GM18502 (cell line): ENCODE results near the gene TGM6.

Experiments used
- ATAC-seq: cut with Tn5 transposase; IDR thresholded peaks from one replicate; pipeline ENCODE4 v1.9.1; 2021; ENCODE audit warnings: mild to moderate bottlenecking; ENCODE audit not compliant: unreplicated experiment, poor library complexity

The TGM6 gene

DNA sequence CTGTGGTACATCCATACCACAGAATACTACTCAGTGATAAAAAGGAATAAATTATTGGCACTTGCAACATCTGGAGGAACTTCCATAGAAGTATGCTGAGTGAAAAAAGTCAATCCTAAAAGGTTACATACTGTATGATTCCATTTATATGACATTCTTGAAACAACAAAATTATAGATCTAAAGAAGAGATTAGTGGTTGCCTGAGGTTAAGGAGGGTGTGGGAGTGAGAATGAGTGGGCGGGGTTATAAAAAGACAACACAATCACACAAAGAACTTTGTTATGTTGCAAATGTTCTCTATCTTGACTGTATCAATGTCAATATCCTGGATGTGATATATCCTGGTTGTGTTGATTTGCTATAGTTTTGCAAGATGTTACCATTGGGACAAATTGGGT is 68.7 kb downstream of the TGM6 start:
- ATAC-seq: no peak

DNA sequence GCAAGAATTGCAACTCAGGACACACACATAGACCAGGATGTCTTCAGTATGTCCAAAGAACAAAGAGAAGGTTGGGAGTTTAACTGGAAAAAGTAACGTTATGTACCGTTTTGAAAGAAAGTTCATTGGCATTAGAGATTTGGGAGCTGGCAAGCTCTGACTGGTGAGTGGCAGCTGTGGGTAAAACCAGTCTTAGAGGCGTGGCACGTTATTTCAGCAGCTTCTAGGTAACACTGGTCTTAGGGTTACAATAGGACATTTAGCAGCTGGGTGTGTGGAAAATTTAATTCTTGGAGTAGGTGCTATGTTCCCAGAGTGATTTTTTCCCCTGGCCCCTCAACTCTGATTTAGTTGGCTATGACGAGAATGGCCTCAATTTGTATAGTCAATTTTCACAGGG is 70.7 kb downstream of the TGM6 start:
- ATAC-seq: no peak

GRCh38 chr20:2451939-2452732 is 71.4 kb downstream of the TGM6 start:
- no peak for ATAC-seq

- ATAC-seq: no peak
Measured at GRCh38 chr20:2453792-2454191, 73.1 kb downstream of the TGM6 start.

DNA sequence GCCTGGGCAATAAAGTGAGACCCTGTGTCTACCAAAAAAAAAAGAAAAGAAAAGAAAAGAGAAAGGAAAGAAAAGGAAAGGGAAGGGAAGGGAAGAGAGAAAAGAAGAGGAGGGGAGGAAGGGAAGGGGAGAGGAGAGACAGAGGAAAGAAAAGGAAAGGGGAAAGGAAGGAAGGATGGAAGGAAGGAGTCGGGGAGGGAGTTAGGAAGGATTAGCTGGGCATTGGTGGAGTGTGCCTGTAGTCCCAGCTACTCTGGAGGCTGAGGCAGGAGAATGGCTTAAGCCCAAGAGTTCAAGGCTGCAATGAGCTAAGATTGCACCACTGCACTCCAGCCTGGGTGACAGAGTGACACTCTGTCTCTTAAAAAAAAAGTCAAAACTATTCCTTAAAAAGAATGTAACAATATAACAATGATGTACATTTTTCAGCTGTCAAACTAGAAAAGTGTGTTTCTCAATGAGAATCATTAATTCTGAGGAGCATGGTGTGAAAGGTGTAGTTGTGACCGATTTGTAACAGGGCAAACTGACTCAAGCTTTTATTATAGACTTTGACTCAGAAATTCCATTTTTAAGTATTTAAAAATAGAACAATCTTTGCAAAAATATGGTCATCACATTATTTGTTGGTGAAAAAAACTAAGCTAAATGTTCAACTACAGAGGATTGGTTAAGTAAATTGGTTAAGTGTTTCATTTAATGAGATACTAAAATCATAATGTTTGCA is 75.2 kb downstream of the TGM6 start:
- no peak for ATAC-seq

GRCh38 chr20:2458919-2459499 is 78.3 kb downstream of the TGM6 start:
- no peak for ATAC-seq

DNA sequence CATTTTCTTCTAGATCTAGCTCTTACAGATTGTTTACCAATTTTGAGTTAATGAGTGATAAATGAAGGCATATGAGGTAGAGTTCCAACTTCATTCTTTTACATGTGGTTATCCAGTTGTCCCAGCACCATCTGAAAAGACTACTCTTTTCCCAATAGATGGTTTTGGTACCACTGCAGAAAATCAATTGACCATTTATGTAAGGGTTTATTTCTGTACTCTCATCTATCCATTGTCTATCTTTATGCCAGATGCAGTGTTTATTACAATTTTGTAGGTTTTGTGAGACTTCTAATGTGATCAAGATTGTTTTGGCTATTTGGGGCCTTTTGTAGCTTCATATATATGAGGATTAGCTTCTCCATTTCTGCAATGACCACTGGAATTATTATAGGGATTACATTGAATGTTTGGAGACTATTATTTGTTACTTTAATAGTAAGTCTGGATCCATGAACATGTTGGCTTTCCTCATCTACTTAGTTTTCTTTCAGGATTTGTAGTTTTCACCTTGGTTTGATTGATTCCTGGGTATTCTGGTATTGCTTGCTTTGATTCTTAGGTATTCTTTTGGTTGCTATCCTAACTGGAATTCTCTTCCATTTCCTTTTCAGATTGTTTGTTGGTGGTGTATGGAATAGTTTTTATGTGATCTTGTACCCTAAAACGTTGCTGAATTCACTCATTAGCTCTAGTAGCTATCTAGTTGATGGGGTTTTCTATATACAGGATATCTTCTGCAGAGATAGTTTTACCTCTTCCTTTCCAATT is 79.5 kb downstream of the TGM6 start:
- ATAC-seq: no peak

DNA sequence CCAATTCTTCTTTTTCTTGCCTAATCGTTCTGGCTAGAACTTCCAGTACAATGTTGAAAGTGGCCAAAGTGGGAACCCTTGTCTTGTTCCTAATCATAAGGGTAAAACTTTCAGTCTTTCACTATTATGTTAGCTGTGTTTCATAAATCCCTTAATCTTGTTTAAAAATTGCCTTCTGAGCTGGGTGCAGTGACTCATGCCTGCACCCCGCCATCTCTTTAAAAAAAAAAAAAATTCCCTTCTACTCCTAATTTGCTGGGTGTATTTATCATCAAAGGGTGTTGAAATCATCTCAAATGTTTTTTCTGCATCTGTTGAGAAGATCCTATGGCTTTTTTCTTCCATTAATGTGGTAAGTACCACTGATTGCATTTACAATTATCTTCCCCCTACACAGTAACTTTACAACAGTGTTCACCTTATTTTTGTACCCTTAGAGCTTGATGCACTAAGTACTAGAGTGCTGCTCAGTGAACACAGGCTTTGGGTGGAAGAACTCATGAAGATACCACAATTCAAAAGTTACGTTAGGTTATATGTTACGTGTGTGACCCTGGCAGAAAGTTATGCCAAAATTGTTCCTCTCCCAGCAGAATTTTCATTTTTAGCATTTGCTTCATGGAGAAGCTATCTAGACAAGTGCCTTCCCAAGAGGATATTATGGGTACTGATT is 80.2 kb downstream of the TGM6 start:
- ATAC-seq: no peak

GRCh38 chr20:2462484-2462883 is 81.8 kb downstream of the TGM6 start:
- ATAC-seq: no peak

GRCh38 chr20:2463616-2464365 is 83.1 kb downstream of the TGM6 start:
- ATAC-seq: no peak

- no peak for ATAC-seq
Measured at GRCh38 chr20:2465100-2465499, 84.4 kb downstream of the TGM6 start.

GRCh38 chr20:2467412-2467811 is 86.7 kb downstream of the TGM6 start:
- ATAC-seq: no peak

DNA sequence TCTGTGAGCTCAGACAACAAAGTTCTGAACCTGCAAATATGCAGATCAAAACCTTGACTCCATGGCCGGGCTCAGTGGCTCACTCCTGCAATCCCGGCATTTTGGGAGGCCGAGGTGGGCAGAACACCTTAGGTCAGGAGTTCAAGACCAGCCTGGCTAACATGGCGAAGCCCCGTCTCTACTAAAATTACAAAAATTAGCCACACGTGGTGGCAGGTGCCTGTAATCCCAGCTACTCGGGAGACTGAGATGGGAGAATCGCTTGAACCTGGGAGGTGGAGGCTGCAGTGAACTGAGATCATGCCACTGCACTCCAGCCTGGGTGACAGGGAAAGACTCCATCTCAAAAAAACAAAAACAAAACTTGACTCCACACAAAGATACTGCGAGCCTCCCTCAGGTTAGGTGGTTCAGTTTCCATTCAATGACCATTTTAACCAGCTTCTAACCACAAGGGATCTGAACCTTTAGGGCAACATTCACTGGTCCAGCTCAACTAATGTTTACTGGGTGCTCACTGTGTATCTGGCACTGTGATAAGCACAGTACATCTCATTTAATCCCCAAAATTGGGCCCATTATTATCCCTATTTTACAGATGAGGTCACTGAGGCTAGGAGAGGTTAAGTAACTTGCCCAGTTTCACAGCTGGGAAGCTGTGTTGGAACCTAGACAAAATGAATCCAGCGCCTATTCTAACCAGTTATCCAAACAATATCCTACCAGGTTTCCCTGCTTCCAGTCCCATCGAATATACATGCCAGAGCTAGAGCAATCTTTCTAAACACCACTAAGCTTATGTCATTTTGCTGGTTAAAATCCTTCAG is 88.1 kb downstream of the TGM6 start:
- no peak for ATAC-seq

- peak; percentile 35 for ATAC-seq
Measured at GRCh38 chr20:2469991-2470422, 89.3 kb downstream of the TGM6 start.

DNA sequence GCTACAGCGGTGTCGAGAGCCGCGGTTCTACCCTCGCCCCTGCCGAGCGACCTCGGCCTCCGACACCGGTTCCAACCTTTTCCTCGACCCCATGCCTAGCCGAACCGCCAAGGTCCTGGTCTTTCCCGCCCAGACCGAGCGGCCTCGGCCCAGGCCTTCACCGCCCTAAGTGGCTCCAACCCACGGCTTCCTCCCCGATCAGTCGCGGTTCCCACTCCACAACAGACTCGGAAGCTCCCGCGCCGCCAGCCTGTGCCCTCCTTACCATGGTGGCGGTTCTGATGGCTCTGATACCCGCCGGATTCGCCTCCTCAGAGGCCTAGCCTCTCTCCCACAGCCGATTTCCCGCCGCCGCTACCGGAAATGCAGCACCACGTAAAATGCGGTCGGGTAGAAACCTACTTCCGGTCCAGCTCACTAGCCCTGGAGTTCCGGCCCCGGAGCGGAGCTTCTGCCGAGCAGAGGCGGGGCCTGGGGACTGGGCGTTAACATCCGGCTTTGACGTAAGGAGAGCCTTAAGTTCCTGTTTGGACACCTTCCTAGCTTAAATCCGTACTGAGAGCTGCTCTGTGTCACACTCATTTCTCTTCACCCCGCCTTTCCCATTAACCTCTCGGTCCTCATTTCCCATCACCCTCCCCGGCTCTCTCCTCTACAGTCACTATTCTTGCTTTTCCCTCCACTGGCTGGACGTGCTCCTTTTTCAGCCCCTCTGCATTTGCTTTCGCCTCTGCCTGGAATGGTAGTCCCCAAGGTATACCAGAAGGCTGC is 89.9 kb downstream of the TGM6 start, which contains the start of gene SNRPB:
TSS of gene SNRPB (minus strand) at position 367 of the 771 bp plus-strand sequence. CDS start at position 268, 99 bp downstream.
- ATAC-seq: peak; percentile 96

GRCh38 chr20:2473516-2473915 is 92.8 kb downstream of the TGM6 start:
- ATAC-seq: no peak

DNA sequence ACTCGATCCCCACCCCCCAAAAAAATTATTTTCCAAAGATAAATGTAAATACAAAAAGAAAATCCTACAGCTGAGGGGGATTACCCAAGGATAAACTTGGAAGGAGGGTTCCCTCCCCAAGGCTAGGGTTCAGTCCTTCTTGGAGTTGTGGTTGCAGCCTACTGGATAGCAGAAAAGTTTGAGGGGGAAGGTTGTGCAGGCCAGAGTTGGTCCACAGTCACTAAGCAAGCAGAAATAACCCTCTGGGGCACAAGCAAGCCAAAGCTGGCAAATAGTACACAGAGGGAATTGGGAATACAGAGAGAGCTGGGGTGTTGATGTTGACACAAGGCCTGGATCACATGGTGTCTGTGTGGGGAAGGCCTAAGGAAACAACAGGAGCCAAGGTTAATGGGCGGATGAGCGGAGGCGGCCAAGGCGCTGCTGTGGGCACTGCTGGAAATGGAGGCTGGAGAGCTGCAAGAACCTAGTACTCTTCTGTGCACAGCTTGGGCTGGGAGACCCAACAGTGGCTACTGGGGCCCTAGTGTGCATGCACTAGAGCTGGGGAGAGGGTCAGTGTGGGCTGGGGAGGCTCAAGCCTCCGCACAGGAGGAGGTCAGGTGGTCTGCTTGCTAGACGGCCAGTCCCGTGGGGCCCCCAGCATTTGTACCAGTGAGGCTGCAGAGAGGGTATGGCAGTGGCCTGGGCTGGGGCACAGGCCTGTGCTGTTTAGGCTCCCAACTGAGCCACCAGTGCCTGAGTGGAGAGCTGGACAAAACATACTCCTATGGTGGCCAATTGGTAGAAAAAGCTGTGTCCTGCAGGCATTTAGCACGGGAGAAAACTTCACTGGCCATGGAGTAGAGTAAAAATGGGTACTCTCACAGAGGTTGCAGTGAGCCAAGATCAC is 95.4 kb downstream of the TGM6 start:
- ATAC-seq: no peak
